ENCODE results near the gene S100A6. TPM values are rescaled to one million over a fixed set of nuclear protein-coding genes. Genes with fewer than 3 reads are reported as not detected.

The S100A6 gene
- polyA plus RNA-seq, 1 donor from 2014 or later = not detected

DNA sequence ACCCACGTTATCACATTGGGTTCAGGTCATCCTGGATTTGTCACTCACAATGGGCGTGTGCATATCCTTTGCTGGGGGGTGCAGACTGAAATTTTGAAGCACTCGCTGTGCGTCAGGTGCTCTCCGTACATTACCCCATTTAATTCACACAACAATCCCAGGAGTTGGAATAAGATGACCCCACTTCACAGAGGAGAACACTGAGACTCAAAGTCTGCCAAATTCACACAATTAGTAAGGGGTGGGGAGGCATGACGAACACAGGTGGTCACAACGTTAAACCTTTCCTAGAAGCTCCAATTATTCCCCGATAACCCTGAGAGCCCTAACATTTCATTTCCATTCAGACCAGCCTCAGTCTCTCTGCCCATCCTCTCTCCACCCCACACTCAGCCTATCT is 33.7 kb upstream of the S100A6 start:
- no peak overlapping the region for H3K9ac ChIP-seq (ENCODE audit: low read length)
- no peak overlapping the region for H3K4me3 ChIP-seq (ENCODE audit: low read length)
- H4K20me1 ChIP-seq (ENCODE audit: insufficient read depth) = no peaks in the 10 kb centered on the region
- no peaks in the 10 kb centered on the region for H3K9me3 ChIP-seq (ENCODE audit: low read length)
- no peak overlapping the region for H3K27ac ChIP-seq (ENCODE audit: low read length)
- no peaks in the 10 kb centered on the region for H3K79me2 ChIP-seq (replicated peaks; ENCODE audit: insufficient read depth, low read length)
- TF ChIP-seq POLR2AphosphoS5 (IDR thresholded peaks at IDR 0.05) (no peak), EZH2 (IDR thresholded peaks at IDR 0.05; ENCODE audit: borderline replicate concordance, insufficient read depth, low read length, poor library complexity, severe bottlenecking) (no peak), TAF1 (IDR thresholded peaks at IDR 0.05; ENCODE audit: low read depth) (no peak), RAD21 (conservative IDR thresholded peaks at IDR 0.05) (no peak), SMC3 (conservative IDR thresholded peaks at IDR 0.05; ENCODE audit: poor library complexity) (no peak), EP300 (conservative IDR thresholded peaks at IDR 0.05; ENCODE audit: poor library complexity, severe bottlenecking) (no peak), MXI1 (conservative IDR thresholded peaks at IDR 0.05; ENCODE audit: poor library complexity, severe bottlenecking) (no peak)
- TF ChIP-seq, protein P1, sequence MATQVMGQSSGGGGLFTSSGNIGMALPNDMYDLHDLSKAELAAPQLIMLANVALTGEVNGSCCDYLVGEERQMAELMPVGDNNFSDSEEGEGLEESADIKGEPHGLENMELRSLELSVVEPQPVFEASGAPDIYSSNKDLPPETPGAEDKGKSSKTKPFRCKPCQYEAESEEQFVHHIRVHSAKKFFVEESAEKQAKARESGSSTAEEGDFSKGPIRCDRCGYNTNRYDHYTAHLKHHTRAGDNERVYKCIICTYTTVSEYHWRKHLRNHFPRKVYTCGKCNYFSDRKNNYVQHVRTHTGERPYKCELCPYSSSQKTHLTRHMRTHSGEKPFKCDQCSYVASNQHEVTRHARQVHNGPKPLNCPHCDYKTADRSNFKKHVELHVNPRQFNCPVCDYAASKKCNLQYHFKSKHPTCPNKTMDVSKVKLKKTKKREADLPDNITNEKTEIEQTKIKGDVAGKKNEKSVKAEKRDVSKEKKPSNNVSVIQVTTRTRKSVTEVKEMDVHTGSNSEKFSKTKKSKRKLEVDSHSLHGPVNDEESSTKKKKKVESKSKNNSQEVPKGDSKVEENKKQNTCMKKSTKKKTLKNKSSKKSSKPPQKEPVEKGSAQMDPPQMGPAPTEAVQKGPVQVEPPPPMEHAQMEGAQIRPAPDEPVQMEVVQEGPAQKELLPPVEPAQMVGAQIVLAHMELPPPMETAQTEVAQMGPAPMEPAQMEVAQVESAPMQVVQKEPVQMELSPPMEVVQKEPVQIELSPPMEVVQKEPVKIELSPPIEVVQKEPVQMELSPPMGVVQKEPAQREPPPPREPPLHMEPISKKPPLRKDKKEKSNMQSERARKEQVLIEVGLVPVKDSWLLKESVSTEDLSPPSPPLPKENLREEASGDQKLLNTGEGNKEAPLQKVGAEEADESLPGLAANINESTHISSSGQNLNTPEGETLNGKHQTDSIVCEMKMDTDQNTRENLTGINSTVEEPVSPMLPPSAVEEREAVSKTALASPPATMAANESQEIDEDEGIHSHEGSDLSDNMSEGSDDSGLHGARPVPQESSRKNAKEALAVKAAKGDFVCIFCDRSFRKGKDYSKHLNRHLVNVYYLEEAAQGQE (IDR thresholded peaks at IDR 0.05; ENCODE audit: borderline replicate concordance) = no peak
- TF ChIP-seq, protein P2, sequence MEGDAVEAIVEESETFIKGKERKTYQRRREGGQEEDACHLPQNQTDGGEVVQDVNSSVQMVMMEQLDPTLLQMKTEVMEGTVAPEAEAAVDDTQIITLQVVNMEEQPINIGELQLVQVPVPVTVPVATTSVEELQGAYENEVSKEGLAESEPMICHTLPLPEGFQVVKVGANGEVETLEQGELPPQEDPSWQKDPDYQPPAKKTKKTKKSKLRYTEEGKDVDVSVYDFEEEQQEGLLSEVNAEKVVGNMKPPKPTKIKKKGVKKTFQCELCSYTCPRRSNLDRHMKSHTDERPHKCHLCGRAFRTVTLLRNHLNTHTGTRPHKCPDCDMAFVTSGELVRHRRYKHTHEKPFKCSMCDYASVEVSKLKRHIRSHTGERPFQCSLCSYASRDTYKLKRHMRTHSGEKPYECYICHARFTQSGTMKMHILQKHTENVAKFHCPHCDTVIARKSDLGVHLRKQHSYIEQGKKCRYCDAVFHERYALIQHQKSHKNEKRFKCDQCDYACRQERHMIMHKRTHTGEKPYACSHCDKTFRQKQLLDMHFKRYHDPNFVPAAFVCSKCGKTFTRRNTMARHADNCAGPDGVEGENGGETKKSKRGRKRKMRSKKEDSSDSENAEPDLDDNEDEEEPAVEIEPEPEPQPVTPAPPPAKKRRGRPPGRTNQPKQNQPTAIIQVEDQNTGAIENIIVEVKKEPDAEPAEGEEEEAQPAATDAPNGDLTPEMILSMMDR (IDR thresholded peaks at IDR 0.05; ENCODE audit: poor library complexity, severe bottlenecking) = no peak
- H3K9me2 ChIP-seq (ENCODE audit: insufficient read depth, low read length) = no peaks in the 10 kb centered on the region
- no peaks in the 10 kb centered on the region for H3F3A ChIP-seq (ENCODE audit: insufficient read depth, low read length, poor library complexity, severe bottlenecking)
- no peaks in the 10 kb centered on the region for H3K27me3 ChIP-seq (ENCODE audit: insufficient read depth, low read depth, low read length)
- H3K36me3 ChIP-seq (ENCODE audit: insufficient read depth, low read length) = no peaks in the 10 kb centered on the region
- H2AFZ ChIP-seq (ENCODE audit: low read depth, low read length) = no peak overlapping the region
- no peak overlapping the region for H3K4me2 ChIP-seq (ENCODE audit: low read length)

DNA sequence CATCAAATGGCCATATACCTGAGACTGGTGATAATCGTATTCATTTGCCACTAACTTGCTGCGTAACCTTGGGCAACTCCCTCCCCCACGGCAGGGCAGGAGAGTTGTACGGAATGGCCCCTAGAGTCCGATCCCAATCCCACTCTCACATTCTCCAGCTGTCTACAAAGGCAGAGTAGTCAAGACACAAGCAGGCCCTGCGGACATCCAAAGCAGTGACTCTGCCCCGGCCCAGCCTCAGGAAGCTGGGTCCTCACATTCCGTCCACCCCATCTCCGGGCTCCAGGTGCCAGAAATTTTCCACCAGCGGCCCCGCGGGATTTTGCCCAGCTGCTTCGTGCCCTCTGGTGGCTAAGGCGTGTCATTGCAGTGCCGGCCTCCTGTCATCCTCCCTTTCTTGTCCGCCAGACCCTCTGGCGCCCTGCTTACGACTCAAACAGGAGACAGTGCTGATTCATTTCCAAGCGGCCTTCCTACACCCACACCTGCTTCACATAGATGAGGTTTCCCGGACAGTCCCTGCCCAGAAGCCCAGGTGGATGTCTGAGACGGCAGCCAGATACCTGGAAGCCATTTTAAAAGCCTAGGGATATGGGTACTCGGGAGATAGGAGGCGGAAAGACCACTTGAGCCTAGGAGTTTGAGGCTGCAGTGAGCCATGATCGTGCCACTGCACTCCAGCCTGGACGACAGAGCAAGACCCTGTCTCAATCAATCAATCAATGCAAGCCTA is 32.7 kb upstream of the S100A6 start:
- Histone ChIP-seq H2AFZ (ENCODE audit: low read depth, low read length) (no peak overlapping the region), H3F3A (ENCODE audit: insufficient read depth, low read length, poor library complexity, severe bottlenecking) (no peaks in the 10 kb centered on the region), H4K20me1 (ENCODE audit: insufficient read depth) (no peaks in the 10 kb centered on the region), H3K27ac (ENCODE audit: low read length) (no peak overlapping the region), H3K4me3 (ENCODE audit: low read length) (no peak overlapping the region), H3K9me2 (ENCODE audit: insufficient read depth, low read length) (no peaks in the 10 kb centered on the region), H3K9ac (ENCODE audit: low read length) (no peak overlapping the region), H3K9me3 (ENCODE audit: low read length) (no peaks in the 10 kb centered on the region), H3K79me2 (replicated peaks; ENCODE audit: insufficient read depth, low read length) (no peaks in the 10 kb centered on the region), H3K27me3 (ENCODE audit: insufficient read depth, low read depth, low read length) (no peaks in the 10 kb centered on the region), H3K36me3 (ENCODE audit: insufficient read depth, low read length) (no peaks in the 10 kb centered on the region), H3K4me2 (ENCODE audit: low read length) (no peak overlapping the region)
- TF ChIP-seq, protein P2 (IDR thresholded peaks at IDR 0.05; ENCODE audit: poor library complexity, severe bottlenecking) = peak; percentile 71
- TF ChIP-seq POLR2AphosphoS5 (IDR thresholded peaks at IDR 0.05) (no peak), TAF1 (IDR thresholded peaks at IDR 0.05; ENCODE audit: low read depth) (no peak), EP300 (conservative IDR thresholded peaks at IDR 0.05; ENCODE audit: poor library complexity, severe bottlenecking) (no peak), EZH2 (IDR thresholded peaks at IDR 0.05; ENCODE audit: borderline replicate concordance, insufficient read depth, low read length, poor library complexity, severe bottlenecking) (no peak), SMC3 (conservative IDR thresholded peaks at IDR 0.05; ENCODE audit: poor library complexity) (peak; percentile 73), RAD21 (conservative IDR thresholded peaks at IDR 0.05) (peak; percentile 60), MXI1 (conservative IDR thresholded peaks at IDR 0.05; ENCODE audit: poor library complexity, severe bottlenecking) (no peak)
- TF ChIP-seq, protein P1 (IDR thresholded peaks at IDR 0.05; ENCODE audit: borderline replicate concordance) = no peak

Measured in neural cell (in vitro differentiated cells).